DND-41 (cell line): ENCODE data around the gene BMS1.
"Not testable (repeated sequence)": the region's sequence is repeated elsewhere in the genome, so short reads cannot be mapped to it uniquely, and the experiment has no call there.

Source experiments
- ATAC-seq: fragments of 200-7000 bp; cut with Tn5 transposase; 3 replicates; pipeline ENCODE4 v1.9.1; 2021; ENCODE audit warnings: low read depth; ENCODE audit not compliant: insufficient read depth
- DNase-seq: peaks from one replicate; pipeline ENCODE4 v3.0.0-alpha.2; 2020
- H2AFZ ChIP-seq: 2 replicates; pipeline ENCODE4 v1.6.0; 2012; ENCODE audit warnings: low read depth, low read length
- H3K27ac ChIP-seq: 2 replicates; pipeline ENCODE4 v1.5.1; 2012; ENCODE audit warnings: low read length, inconsistent platforms
- H3K27me3 ChIP-seq: fragments of 200-600 bp; sonication (generic); 2 replicates; pipeline ENCODE4 v1.6.0; 2012; ENCODE audit warnings: low read length, mild to moderate bottlenecking, inconsistent platforms; ENCODE audit not compliant: insufficient read depth, poor library complexity
- H3K36me3 ChIP-seq: 2 replicates; pipeline ENCODE4 v1.5.1; 2012; ENCODE audit warnings: low read length, inconsistent platforms; ENCODE audit not compliant: insufficient read depth
- H3K4me1 ChIP-seq: 2 replicates; pipeline ENCODE4 v1.5.1; 2012; ENCODE audit warnings: mild to moderate bottlenecking, low read length; ENCODE audit not compliant: insufficient read depth
- H3K4me2 ChIP-seq: 2 replicates; pipeline ENCODE4 v1.6.0; 2012; ENCODE audit warnings: mild to moderate bottlenecking, moderate library complexity, low read length, inconsistent platforms; ENCODE audit not compliant: insufficient read depth
- H3K4me3 ChIP-seq, 2 experiments: fragments of 200-600 bp in 1 of 2; shearing (Covaris generic) in 1 of 2; 2 replicates each; pipeline ENCODE4 v1.5.1; 2012 to 2016; ENCODE audit warnings: inconsistent platforms in 2 of 2, low read length in 2 of 2, mild to moderate bottlenecking in 2 of 2, low read depth in 1 of 2, moderate library complexity in 1 of 2
- H3K79me2 ChIP-seq: 2 replicates; pipeline ENCODE4 v1.6.0; 2012; ENCODE audit warnings: low read length, inconsistent platforms; ENCODE audit not compliant: insufficient read depth
- H3K9ac ChIP-seq: 2 replicates; pipeline ENCODE4 v1.6.0; 2012; ENCODE audit warnings: low read depth, mild to moderate bottlenecking, inconsistent platforms, low read length, moderate library complexity
- H3K9me3 ChIP-seq: 2 replicates; pipeline ENCODE4 v1.5.1; 2012; ENCODE audit warnings: low read length, moderate library complexity, mild to moderate bottlenecking, inconsistent platforms; ENCODE audit not compliant: insufficient read depth, severe bottlenecking
- H4K20me1 ChIP-seq: 2 replicates; pipeline ENCODE4 v1.6.0; 2012; ENCODE audit warnings: low read length; ENCODE audit not compliant: insufficient read depth
- EZH2 ChIP-seq: IDR thresholded peaks from 3 replicates; pipeline ENCODE4 v1.6.1; 2012; ENCODE audit warnings: borderline replicate concordance, low read depth, mild to moderate bottlenecking, moderate library complexity, low read length, inconsistent platforms; ENCODE audit not compliant: severe bottlenecking
- TF ChIP-seq, protein P1 (sequence below): IDR thresholded peaks from 2 replicates; pipeline ENCODE4 v1.5.1; 2012; ENCODE audit warnings: borderline replicate concordance, low read length, moderate library complexity, mild to moderate bottlenecking; ENCODE audit not compliant: poor library complexity, severe bottlenecking; ENCODE audit errors: extremely low read depth

The BMS1 gene

GRCh38 chr10:42867571-42867970 is 85.0 kb downstream of the BMS1 start:
- Histone ChIP-seq H3K27ac (no peak overlapping the region), H3K4me2 (no peak overlapping the region), H4K20me1 (no peaks in the 10 kb centered on the region), H3K79me2 (no peaks in the 10 kb centered on the region), H3K36me3 (no peaks in the 10 kb centered on the region), H3K4me3 (no peak overlapping the region), H3K4me1 (no peaks in the 10 kb centered on the region), H3K9me3 (no peaks in the 10 kb centered on the region), H3K27me3 (no peaks in the 10 kb centered on the region), H2AFZ (no peak overlapping the region), H3K9ac (no peak overlapping the region)
- ATAC-seq (no peak), DNase-seq (no peak)
- TF ChIP-seq EZH2, result no peak
- TF ChIP-seq, protein P1, sequence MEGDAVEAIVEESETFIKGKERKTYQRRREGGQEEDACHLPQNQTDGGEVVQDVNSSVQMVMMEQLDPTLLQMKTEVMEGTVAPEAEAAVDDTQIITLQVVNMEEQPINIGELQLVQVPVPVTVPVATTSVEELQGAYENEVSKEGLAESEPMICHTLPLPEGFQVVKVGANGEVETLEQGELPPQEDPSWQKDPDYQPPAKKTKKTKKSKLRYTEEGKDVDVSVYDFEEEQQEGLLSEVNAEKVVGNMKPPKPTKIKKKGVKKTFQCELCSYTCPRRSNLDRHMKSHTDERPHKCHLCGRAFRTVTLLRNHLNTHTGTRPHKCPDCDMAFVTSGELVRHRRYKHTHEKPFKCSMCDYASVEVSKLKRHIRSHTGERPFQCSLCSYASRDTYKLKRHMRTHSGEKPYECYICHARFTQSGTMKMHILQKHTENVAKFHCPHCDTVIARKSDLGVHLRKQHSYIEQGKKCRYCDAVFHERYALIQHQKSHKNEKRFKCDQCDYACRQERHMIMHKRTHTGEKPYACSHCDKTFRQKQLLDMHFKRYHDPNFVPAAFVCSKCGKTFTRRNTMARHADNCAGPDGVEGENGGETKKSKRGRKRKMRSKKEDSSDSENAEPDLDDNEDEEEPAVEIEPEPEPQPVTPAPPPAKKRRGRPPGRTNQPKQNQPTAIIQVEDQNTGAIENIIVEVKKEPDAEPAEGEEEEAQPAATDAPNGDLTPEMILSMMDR, result no peak

DNA sequence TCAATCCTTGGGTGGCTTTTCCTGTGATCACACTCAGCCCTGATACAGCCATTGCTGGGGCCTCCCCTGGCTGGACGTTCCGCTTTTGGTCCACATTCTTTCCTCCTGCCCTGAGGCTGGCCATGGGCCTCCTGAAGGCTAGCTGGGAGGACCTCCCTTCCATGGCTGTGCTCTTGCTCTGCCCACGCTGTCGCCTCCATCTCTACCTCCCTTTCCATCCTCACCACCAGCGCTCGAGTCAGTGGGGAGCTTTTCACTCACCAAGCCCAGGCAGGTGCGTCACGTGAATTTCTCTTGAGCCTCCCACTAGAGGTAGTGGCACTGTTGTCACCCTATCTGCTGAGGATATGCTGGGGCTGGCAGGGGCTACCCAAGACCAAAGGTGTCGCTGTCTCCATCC is 85.9 kb downstream of the BMS1 start:
- H3K9ac ChIP-seq, result no peak overlapping the region
- H4K20me1 ChIP-seq, result no peaks in the 10 kb centered on the region

GRCh38 chr10:42869977-42870350 is 87.4 kb downstream of the BMS1 start:
- Histone ChIP-seq H3K4me3 (no peak overlapping the region), H3K4me2 (no peak overlapping the region), H4K20me1 (no peaks in the 10 kb centered on the region), H3K9me3 (no peaks in the 10 kb centered on the region), H3K27ac (no peak overlapping the region), H2AFZ (no peak overlapping the region), H3K9ac (no peak overlapping the region), H3K27me3 (no peaks in the 10 kb centered on the region), H3K79me2 (no peaks in the 10 kb centered on the region), H3K36me3 (no peaks in the 10 kb centered on the region), H3K4me1 (no peaks in the 10 kb centered on the region)
- DNase-seq, result no peak
- TF ChIP-seq, protein P1, result no peak
- no peak for TF ChIP-seq EZH2
- ATAC-seq, result no peak

More for the DNA sequence above, 85.9 kb downstream of the BMS1 start:
- TF ChIP-seq EZH2, result no peak
- TF ChIP-seq, protein P1, result no peak
- Histone ChIP-seq H3K9me3 (no peaks in the 10 kb centered on the region), H3K79me2 (no peaks in the 10 kb centered on the region), H3K4me3 (no peak overlapping the region), H3K4me1 (no peaks in the 10 kb centered on the region), H2AFZ (no peak overlapping the region), H3K27me3 (no peaks in the 10 kb centered on the region), H3K36me3 (no peaks in the 10 kb centered on the region), H3K27ac (no peak overlapping the region), H3K4me2 (no peak overlapping the region)
- no peak for ATAC-seq
- no peak for DNase-seq

DNA sequence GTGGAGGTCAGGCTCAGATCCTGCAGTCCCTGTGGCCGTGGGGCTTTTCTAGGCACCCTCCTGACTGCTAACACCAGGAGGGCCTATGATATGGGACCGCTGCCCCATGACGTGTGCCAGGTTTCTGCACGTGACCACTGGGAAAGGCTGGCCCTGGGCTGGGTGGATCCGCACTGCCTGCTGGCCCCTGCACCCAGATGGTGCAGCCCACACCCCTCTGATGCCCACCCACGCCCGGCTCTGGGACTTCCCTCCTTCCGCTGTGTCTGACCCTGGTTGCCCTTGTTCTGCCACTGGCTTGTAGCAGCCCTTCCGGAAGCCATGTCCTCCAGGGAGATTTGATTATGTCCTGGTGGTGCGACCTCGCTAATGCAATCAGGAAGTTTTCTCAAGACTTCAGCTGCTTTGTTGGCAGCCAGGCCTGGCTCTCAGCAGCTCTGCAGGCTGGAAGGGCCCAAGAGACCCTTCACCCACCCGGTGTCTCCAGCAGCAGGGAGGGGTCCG is 88.6 kb downstream of the BMS1 start:
- H3K9me3 ChIP-seq, H2AFZ ChIP-seq, H3K4me1 ChIP-seq, H3K4me2 ChIP-seq, H3K36me3 ChIP-seq, H3K27ac ChIP-seq, H3K9ac ChIP-seq, H3K79me2 ChIP-seq, ATAC-seq, H3K27me3 ChIP-seq, DNase-seq, H4K20me1 ChIP-seq, H3K4me3 ChIP-seq: not testable (repeated sequence)
